Measurements from ENCODE around the gene ARFGEF3. TPM values are rescaled to one million over a fixed set of nuclear protein-coding genes. Genes with fewer than 3 reads are reported as not detected.

The ARFGEF3 gene
- polyA plus RNA-seq, 1 of the 3 experiments (the other 2 are of a cell fraction) = not detected

DNA sequence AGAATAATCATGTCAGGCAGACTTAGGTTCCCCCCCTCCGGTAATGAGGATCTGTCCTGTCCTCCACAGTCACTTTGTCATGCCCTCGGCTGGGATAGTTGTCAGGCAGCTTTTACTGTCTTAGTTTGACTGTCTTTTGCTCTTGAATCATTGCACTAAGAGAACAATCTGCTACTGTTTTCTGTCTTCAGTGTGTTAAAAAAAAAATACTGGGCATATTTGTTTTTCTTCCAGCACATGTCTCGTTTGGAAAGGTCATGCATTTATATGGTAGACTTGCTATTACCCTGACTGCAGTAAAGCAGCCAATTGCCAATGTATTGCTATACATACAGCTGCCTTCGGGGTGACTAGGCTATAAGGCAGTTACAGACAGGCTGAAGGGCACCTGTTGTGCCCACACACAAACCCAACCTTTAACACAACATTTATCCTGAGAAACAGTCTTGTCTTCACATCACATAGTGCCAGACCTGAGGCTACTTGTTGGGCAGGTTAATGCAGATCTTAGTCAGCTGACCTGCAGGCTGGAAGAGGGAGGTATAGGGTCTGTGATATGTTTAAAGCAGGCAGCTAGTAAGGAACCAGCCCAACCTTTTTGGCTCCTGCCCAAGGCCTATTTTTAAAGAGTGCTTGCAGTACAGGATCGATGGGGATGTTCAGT, 26.7 kb downstream of the ARFGEF3 start:
- Histone ChIP-seq H3K4me3 (ENCODE audit: low read depth in 2 of 2, low read length in 1 of 2) (no peak overlapping the region), H3K79me2 (ENCODE audit: insufficient read depth) (no peaks in the 10 kb centered on the region), H2AFZ (ENCODE audit: low read depth) (no peak overlapping the region), H3K9ac (no peak overlapping the region), H3K4me2 (no peak overlapping the region), H3K4me1 (ENCODE audit: control insufficient read depth in 1 of 2, insufficient read depth in 2 of 2, low read depth in 1 of 2, low read length in 1 of 2) (no peaks in the 10 kb centered on the region), H3K9me2 (no peaks in the 10 kb centered on the region), H3K9me3 (no peaks in the 10 kb centered on the region), H3K27ac (ENCODE audit: low read depth in 2 of 2, low read length in 1 of 2) (no peak overlapping the region), H3F3A (replicated peaks; ENCODE audit: insufficient read depth) (no peaks in the 10 kb centered on the region), H3K36me3 (replicated peaks in 1 of 2; ENCODE audit: control insufficient read depth in 1 of 2, insufficient read depth in 2 of 2, low read length in 1 of 2) (no peaks in the 10 kb centered on the region), H3K27me3 (ENCODE audit: insufficient read depth) (no peaks in the 10 kb centered on the region), H4K20me1 (ENCODE audit: insufficient read depth) (no peaks in the 10 kb centered on the region)
- no peak for DNase-seq
- 5% methylated on average over 5 of the region's 5 CpGs for WGBS (ENCODE audit: low lambda C conversion rate)
- ChIA-PET POLR2A (no interaction called here), CTCF (no interaction called here)
- TF ChIP-seq RFX5 (IDR thresholded peaks at IDR 0.05; ENCODE audit: low read length) (no peak), MXI1 (IDR thresholded peaks at IDR 0.05; ENCODE audit: low read depth, low read length) (no peak), JUND (IDR thresholded peaks at IDR 0.05) (no peak), TCF12 (IDR thresholded peaks at IDR 0.05) (no peak), SMC3 (IDR thresholded peaks at IDR 0.05; ENCODE audit: low read depth, low read length) (no peak), POLR2AphosphoS5 (IDR thresholded peaks at IDR 0.05; ENCODE audit: low read depth, low read length) (no peak), RAD21 (IDR thresholded peaks at IDR 0.05; ENCODE audit: low read length) (no peak), CHD2 (IDR thresholded peaks at IDR 0.05; ENCODE audit: low read length, partially characterized antibody) (no peak), EP300 (IDR thresholded peaks at IDR 0.05; ENCODE audit: borderline replicate concordance in 1 of 2, low read depth in 1 of 2, low read length in 1 of 2) (no peak), NRF1 (IDR thresholded peaks at IDR 0.05; ENCODE audit: low read depth, low read length) (no peak), FOSL2 (IDR thresholded peaks at IDR 0.05; ENCODE audit: borderline replicate concordance, low read depth) (no peak), EZH2phosphoT487 (IDR thresholded peaks at IDR 0.05; ENCODE audit: borderline replicate concordance, low read depth) (no peak), TAF1 (IDR thresholded peaks at IDR 0.05; ENCODE audit: borderline replicate concordance, low read depth, low read length) (no peak), NFIC (IDR thresholded peaks at IDR 0.05; ENCODE audit: borderline replicate concordance) (no peak)
- TF ChIP-seq, protein P1, sequence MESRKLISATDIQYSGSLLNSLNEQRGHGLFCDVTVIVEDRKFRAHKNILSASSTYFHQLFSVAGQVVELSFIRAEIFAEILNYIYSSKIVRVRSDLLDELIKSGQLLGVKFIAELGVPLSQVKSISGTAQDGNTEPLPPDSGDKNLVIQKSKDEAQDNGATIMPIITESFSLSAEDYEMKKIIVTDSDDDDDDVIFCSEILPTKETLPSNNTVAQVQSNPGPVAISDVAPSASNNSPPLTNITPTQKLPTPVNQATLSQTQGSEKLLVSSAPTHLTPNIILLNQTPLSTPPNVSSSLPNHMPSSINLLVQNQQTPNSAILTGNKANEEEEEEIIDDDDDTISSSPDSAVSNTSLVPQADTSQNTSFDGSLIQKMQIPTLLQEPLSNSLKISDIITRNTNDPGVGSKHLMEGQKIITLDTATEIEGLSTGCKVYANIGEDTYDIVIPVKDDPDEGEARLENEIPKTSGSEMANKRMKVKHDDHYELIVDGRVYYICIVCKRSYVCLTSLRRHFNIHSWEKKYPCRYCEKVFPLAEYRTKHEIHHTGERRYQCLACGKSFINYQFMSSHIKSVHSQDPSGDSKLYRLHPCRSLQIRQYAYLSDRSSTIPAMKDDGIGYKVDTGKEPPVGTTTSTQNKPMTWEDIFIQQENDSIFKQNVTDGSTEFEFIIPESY (IDR thresholded peaks at IDR 0.05; ENCODE audit: borderline replicate concordance, low read depth) = no peak
- TF ChIP-seq, protein P2, sequence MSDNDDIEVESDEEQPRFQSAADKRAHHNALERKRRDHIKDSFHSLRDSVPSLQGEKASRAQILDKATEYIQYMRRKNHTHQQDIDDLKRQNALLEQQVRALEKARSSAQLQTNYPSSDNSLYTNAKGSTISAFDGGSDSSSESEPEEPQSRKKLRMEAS (IDR thresholded peaks at IDR 0.05; ENCODE audit: low read depth) = no peak
- TF ChIP-seq, protein P3, sequence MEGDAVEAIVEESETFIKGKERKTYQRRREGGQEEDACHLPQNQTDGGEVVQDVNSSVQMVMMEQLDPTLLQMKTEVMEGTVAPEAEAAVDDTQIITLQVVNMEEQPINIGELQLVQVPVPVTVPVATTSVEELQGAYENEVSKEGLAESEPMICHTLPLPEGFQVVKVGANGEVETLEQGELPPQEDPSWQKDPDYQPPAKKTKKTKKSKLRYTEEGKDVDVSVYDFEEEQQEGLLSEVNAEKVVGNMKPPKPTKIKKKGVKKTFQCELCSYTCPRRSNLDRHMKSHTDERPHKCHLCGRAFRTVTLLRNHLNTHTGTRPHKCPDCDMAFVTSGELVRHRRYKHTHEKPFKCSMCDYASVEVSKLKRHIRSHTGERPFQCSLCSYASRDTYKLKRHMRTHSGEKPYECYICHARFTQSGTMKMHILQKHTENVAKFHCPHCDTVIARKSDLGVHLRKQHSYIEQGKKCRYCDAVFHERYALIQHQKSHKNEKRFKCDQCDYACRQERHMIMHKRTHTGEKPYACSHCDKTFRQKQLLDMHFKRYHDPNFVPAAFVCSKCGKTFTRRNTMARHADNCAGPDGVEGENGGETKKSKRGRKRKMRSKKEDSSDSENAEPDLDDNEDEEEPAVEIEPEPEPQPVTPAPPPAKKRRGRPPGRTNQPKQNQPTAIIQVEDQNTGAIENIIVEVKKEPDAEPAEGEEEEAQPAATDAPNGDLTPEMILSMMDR (IDR thresholded peaks at IDR 0.05) = no peak
- TF ChIP-seq, protein P4, sequence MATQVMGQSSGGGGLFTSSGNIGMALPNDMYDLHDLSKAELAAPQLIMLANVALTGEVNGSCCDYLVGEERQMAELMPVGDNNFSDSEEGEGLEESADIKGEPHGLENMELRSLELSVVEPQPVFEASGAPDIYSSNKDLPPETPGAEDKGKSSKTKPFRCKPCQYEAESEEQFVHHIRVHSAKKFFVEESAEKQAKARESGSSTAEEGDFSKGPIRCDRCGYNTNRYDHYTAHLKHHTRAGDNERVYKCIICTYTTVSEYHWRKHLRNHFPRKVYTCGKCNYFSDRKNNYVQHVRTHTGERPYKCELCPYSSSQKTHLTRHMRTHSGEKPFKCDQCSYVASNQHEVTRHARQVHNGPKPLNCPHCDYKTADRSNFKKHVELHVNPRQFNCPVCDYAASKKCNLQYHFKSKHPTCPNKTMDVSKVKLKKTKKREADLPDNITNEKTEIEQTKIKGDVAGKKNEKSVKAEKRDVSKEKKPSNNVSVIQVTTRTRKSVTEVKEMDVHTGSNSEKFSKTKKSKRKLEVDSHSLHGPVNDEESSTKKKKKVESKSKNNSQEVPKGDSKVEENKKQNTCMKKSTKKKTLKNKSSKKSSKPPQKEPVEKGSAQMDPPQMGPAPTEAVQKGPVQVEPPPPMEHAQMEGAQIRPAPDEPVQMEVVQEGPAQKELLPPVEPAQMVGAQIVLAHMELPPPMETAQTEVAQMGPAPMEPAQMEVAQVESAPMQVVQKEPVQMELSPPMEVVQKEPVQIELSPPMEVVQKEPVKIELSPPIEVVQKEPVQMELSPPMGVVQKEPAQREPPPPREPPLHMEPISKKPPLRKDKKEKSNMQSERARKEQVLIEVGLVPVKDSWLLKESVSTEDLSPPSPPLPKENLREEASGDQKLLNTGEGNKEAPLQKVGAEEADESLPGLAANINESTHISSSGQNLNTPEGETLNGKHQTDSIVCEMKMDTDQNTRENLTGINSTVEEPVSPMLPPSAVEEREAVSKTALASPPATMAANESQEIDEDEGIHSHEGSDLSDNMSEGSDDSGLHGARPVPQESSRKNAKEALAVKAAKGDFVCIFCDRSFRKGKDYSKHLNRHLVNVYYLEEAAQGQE (IDR thresholded peaks at IDR 0.05; ENCODE audit: low read depth, low read length) = no peak
- TF ChIP-seq, protein P5, sequence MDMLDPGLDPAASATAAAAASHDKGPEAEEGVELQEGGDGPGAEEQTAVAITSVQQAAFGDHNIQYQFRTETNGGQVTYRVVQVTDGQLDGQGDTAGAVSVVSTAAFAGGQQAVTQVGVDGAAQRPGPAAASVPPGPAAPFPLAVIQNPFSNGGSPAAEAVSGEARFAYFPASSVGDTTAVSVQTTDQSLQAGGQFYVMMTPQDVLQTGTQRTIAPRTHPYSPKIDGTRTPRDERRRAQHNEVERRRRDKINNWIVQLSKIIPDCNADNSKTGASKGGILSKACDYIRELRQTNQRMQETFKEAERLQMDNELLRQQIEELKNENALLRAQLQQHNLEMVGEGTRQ (IDR thresholded peaks at IDR 0.05; ENCODE audit: borderline replicate concordance, low read depth, low read length) = no peak
- TF ChIP-seq, protein P6, sequence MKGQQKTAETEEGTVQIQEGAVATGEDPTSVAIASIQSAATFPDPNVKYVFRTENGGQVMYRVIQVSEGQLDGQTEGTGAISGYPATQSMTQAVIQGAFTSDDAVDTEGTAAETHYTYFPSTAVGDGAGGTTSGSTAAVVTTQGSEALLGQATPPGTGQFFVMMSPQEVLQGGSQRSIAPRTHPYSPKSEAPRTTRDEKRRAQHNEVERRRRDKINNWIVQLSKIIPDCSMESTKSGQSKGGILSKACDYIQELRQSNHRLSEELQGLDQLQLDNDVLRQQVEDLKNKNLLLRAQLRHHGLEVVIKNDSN (IDR thresholded peaks at IDR 0.05; ENCODE audit: borderline replicate concordance, low read depth) = no peak
